PC-3 (cell line): ENCODE data around the gene SNRNP200.

ENCODE experiments used
- CTCF ChIP-seq: fragments of 300-600 bp; sonication (generic); conservative IDR thresholded peaks from 2 replicates; pipeline ENCODE4 v1.5.1; 2017; ENCODE audit warnings: antibody characterized with exemption, low read depth, mild to moderate bottlenecking, low read length
- EZH2 ChIP-seq: fragments of 300-600 bp; sonication (generic); IDR thresholded peaks from one replicate; pipeline ENCODE4 v1.6.1; 2017; ENCODE audit warnings: antibody characterized with exemption, mild to moderate bottlenecking, low read length; ENCODE audit not compliant: unreplicated experiment
- EZH2phosphoT487 ChIP-seq: fragments of 300-600 bp; sonication (generic); IDR thresholded peaks from 2 replicates; pipeline ENCODE4 v1.6.1; 2018; ENCODE audit warnings: mild to moderate bottlenecking, antibody characterized with exemption, low read length, borderline replicate concordance

- TF ChIP-seq CTCF (no peak), EZH2phosphoT487 (no peak), EZH2 (no peak)
Observed at GRCh38 chr2:96320728-96321622, 15.6 kb upstream of the SNRNP200 start.
